Activated CD4-positive, CD25-positive, alpha-beta regulatory T cell treated with anti-CD3 and anti-CD28 coated beads, Interleukin-2, amount 50 U/mL, for 16 hours (primary cell): ENCODE results near the gene ATG13.
"Not testable (repeated sequence)": the region's sequence is repeated elsewhere in the genome, so short reads cannot be mapped to it uniquely, and the experiment has no call there.

Experiments used
- DNase-seq: peaks from one replicate; pipeline ENCODE4 v3.0.0-alpha.2; 2020; ENCODE audit warnings: low read depth, low spot score

ATG13 gene

DNA sequence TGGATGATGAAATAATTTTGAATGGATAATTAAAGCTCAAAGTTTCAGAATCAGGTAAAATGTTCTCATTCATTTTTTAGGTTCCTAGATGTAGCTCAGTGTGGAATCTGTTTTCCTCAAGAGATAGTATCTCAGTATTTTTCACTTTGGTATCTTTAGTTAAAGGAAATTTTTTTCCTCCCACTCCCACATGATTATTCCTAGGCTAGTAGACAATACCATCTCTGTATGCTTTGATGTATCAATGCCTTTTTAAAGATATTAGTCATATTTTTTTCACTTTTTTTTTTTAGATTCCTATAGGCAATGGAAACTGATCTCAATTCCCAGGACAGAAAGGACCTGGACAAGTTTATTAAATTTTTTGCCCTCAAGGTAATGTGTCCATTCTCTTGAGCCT, 26.6 kb downstream of the ATG13 start:
- DNase-seq, result no peak

DNA sequence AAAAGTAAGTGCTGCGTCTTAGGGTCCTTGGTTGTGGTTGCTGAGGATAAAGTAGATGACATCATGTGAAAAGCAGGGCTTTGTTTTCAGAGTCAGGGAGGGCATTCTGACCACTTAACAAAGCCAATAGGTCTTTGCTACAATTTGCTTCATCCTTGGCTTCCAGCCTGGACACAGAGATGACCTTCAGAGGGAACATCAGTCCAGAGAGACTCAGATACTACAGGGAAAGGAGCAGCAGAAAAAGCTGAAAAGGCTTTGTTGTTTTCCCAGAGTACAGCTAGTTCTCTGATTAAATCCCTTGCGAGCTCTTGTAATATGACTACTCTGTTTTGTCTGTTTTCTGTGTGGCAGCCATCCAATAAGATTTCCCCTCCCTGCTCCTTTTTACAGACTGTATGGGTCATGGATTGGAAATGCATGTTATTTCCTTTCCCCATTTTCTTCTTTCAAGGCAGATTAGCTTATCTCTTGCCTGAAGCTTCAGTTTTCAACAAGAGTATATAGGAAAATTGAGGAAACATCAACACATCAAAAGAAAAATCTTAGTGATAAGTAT, 31.9 kb downstream of the ATG13 start:
- no peak for DNase-seq

DNA sequence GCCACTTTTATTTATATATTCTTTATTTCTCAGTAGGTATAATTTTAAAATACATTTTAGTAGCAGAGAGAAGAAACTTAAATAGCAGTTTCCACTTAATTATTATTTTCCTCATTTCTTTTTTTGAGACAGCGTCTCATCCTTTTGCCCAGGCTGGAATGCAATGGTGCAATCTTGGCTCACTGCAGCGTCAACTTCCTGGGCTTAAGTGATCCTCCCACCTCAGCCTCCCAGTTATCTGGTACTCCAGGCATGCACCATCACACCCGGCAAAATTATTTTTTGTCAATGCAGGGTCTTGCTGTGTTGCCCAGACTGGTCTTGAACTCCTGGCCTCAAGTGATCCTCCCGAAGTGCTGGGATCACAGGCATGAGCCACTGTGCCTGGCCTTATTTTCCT, 38.3 kb downstream of the ATG13 start:
- DNase-seq, result no peak

DNA sequence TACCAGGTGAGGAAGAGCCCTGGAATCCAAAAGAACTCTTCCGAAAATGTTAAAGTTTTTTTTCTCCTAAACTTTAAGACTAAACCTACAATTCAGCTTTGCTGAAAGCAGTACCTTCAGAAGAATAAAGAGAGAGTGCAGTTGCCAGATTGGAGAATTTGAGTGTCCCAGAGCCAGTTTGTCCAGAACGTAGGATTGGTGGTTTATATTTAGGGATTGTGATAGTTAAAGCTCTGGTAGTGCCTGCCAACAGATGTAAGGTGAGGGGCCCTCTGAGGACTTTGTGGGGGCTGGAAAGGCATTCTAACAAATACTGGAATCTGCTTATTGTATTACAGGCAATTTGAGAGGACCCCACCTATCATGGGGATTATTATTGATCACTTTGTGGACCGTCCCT, 39.8 kb downstream of the ATG13 start:
- DNase-seq, result no peak

DNA sequence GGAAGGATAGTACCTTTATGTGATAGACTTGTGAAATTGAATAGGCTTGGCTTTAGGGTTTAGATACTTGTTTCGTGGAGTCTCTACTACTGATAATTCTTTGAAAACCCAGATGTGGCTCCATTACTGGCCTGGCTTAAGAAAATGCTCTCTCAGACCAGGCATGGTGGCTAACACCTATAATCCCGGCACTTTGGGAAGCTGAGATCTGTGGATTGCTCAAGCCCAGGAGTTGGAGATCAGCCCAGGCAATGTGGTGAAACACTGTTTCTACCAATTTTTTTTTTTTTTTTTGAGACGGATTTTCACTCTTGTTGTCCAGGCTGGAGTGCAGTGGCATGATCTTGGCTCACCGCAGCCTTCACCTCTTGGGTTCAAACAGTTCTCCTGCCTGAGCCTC, 40.9 kb downstream of the ATG13 start:
- DNase-seq, result no peak

DNA sequence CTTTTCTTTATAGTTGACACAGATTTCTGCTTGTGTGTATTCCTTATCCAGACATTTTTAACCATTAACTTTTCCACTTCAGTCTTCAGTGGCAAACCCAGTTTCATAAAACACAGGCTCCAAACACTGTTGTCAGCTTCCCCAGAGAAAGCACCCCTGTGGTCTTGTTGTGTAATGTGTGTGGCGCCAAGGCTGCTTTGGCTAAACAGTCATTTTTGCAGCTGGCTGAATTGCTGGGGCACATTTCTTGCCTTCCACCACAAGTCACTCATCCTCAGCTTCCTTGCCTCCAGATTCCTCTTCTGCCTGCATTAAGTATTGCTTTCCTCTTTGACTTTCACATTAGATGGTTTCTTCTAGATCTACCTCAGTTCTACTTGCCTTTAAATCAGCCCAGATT, 42.6 kb downstream of the ATG13 start:
- DNase-seq, result no peak

DNA sequence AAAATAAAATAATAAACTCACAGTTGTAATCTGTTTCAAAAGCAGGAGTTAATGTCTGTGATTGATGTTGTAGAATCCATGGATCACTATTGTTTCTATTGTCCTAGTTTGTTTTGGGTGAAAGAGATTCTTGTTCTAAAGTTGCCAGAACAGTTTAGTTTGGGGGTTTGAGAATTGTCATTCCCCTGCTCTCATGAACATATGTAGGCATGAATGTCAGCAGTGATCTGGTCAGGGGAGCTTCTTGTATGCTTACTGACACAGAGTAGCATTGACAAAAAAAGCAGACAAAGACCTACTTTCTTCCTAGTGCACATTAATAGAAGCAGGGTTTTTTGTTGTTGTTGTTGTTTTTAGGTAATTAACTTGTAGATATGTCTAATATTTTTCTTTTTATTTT, 44.5 kb downstream of the ATG13 start:
- no peak for DNase-seq

DNA sequence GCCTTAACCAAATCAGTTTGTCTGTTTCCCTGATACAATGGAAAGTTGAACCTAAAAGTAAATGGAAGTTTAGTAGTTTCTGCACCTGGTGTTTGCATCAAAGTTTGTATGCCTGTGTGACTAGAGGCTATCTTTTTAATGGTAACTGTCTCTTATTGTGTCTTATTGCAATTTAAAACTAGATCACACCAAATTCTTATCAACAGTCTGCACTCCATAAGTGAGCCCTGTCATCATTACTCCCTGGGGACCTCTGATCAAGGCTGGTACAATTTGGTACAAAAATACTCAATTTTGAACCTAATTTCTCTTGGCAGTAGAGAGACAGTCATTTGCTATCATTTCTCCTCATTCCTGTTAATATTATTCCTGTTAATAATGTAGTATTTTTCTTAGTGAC, 45.0 kb downstream of the ATG13 start:
- no peak for DNase-seq

DNA sequence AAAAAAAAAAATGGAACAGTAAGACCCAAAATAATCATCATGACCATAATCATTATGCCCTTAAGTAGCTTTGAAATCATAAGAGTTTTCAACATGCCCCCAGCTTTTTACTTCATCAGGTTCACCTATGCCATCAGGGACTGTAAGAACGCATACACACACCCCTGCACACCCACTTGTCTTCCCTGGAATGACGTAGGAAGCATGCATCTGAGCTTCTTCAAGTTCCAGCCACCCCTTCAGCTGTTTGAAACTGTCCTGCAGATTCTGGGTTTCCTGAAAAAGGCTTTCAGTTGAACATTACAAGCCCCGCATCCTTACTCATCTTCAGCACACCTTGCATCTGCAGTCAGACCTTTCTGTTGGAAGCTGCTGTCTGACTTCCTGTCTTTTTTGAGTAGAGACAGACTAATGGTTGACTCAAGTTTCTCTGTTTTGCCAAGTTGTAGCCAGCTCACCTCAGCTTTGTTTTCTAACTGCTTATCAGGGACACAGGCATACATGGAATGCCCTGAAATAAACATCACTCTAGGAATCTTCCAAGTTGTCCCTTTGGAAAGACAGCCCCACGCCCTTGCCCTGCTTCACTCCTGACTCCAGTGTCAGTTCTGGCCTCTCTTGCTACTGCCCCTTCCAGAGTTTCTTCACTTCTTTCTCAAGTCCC, 46.1 kb downstream of the ATG13 start:
- no peak for DNase-seq

DNA sequence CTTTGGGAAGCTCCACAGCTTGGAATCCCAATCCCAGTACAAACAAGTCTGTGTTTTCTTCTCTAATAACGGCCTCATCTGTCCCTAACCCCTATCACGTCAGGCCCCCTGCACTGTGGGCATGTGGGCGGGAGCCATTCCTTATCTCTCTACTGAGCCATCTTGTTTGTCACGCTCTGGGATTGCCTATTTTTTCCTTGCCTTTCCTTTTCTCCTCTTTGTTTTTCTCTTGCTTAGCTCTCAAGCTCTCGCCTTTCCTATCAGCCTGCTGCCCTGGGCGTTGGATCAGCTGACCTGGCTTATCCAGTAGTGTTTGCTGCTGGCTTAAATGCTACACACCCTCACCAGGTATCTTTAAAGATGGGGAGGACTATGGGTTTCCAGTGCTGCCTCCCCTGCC, 47.3 kb downstream of the ATG13 start:
- no peak for DNase-seq

DNA sequence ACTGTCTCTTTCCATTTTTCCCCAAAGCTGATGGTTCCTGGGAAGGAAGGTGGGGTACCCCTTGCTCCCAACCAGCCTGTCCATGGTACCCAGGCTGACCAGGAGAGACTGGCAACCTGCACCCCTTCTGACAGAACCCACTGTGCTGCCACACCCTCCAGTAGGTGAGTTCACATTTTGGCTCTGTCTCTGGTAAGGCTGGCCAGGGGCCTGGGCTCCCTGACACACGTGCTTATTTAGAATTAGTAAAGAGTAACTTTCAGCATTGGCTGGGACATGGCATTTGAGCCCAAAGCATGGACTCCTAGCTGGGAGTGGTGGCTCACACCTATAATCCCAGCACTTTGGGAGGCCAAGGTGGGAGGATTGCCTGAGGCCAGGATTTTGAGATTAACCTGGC, 48.0 kb downstream of the ATG13 start:
- no peak for DNase-seq

DNA sequence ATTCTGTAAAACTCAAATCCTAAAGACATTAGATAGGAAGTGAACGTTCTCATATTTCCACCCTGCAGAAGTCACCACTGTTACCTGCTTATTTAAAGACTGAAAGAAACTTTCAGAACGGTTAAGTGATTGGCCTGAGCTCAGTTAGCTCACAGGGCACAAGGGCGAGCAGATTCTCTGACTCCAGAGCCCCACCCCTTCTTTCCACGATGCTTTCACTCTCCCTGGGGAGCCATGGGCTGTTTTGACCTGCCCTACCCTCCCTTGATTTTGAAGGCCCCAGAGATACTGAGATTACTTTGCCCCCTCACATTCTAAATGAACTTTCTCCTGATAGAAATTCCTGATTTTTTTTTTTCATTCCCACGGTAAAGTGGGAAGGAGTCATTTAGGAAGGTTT, 49.2 kb downstream of the ATG13 start:
- DNase-seq, result no peak

DNA sequence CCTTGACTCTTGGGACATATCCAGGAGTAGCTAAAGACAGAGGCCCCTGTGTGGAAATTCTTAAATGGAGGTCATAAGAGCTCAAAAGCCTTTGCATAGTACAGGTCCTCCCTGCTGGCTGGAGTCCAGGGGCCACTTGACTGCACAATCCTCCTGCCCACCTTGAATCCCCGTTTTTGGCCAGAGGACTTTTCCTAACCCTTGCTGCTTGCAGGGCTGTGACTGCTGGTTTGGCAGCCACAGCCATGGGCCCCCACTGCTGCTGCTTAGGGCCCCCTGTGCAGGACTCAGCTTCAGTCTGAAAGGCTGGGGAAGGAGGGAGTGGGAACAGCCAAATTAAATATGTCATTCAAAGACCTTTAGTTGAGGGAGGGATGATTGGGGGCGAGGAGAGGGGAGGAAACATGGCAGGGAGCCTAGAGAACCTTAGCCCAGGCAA, 49.7 kb downstream of the ATG13 start:
- DNase-seq, result no peak

DNA sequence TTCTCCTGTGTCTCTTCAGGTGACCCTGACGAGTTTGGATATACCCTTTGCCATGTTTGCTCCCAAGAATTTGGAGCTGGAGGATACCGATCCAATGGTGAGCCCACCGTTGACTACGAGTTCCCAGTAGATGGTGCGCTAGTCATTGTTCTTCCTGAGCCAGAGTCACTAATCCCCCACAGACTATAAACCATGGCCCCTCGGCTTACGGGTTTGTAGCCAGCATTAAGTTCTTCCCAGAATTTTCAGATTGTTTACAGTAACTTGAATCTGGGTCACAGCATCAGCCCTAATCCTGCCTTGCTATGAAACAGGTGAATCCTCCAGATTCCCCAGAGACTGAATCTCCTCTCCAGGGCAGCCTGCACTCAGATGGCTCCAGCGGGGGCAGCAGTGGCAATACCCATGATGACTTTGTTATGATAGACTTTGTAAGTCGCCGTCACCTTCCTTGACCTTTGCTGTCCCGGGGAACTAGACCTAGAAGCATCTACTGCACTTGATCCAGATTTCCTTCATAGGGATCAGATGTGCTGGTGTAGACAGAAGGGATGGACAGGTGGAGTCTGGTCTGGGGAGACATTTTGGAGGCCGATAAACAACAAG, 51.2 kb downstream of the ATG13 start:
- no peak for DNase-seq

DNA sequence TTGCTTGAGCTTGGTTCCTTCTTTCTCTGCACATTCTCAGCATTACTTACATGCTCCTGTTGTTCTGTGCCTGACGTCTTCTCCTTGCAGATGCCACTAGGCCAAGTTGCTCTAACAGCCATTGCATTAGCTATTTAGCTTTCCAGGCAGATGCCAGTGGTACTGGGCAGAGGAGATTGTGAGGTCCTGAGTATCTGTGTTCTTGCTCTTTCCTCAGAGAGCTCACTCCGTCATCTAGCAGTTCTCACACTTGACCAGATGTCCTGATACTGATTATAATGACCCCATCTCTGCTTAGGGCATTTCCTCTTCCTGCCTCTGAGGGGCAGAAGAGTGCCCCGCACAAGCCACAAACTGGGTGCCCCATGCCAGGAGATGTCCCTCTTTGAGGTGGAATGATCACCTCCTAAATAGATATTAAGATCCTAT, 52.4 kb downstream of the ATG13 start:
- no peak for DNase-seq

DNA sequence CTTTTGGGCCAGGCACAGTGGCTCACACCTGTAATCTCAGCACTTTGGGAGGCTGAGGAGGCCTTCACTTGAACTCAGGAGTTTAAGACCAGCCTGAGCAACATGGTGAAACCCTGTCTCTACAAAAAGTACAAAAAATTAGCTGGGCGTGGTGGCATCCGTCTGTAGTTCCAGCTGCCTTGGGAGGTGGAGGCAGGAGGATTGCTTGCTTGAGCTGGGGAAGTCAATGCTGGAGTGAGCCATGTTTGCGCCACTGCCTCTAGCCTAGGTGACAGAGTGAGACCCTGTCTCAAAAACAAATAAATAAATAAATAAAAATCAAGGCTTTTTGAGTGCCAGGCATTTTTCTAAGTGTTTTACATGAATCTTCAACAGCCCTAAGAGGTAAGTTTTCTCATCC, 53.2 kb downstream of the ATG13 start:
- not testable (repeated sequence) for DNase-seq

DNA sequence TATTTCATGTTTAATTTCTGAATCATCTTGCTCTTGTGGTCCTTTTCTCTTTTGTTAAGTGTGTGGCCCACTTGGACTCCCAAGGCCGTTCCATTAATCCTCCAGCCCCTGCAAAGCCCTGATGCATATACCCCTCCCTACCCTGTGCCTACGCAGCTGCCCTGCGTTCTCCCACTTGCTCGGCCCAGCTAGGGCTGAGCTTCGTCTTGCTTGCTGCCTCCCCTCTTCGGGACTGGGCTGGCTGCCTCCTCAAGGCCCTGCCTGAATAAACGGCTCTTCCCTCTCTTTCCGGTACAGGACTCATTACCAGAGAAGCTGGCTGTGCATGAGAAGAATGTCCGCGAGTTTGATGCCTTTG, 54.6 kb downstream of the ATG13 start:
- no peak for DNase-seq

DNA sequence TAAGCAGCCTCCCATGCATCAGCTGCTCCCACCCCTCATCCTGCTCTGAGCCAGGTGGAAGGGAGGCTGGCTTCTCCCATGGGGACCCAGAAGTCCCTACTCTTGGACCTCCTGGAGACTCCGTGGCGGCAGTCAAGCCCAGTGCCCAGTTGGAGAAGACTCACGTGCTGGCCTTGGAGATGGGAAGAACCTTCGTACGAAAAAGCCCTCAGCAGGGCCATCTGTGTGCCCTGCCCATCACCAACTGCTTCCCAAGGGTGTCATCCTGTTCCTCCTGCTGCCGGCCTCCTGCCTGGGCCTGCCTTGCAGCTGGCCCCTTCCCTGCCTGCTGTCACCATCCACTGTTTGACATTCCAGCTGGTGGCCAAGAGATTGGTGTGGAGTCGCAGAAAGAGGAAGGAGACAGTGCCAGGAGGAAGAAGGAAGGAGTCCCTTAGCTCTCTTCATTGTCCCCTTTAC, 55.1 kb downstream of the ATG13 start:
- no peak for DNase-seq

DNA sequence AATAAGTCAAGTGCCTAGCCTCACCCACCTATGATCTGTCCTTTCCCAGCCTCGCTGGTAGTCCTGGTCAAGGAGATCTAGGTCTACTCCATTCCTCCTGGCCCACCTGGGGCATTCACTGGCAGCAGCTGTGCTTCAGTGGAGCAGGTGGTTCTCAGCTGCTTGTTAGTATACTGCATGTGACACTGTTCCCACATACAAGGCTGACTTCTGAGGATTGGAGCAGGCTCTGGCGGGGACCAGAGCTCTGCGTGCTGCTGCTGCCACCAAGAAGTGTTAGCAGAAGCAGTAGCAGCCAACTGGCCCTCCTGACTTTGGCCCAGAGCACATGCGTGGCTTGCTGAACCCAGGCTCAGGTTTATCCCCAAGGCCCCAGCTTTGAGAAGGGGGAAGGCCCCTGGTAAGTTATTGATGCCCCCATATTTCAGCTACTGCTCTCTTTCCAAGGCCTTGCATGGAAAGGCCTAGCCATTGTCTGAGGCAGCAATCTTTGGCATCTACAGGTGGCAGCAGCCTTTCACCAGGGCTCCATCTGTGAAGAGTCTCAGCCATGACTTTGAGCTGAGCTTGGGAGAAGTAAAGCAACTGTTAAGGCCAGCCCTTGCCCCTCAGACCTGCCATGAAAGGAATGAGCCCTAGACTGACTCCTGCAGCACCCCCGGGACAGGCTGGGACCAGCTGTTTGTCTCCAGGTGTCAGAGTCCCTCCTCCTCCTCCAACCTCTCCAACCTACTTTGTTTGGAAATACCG, 56.5 kb downstream of the ATG13 start:
- DNase-seq, result no peak

DNA sequence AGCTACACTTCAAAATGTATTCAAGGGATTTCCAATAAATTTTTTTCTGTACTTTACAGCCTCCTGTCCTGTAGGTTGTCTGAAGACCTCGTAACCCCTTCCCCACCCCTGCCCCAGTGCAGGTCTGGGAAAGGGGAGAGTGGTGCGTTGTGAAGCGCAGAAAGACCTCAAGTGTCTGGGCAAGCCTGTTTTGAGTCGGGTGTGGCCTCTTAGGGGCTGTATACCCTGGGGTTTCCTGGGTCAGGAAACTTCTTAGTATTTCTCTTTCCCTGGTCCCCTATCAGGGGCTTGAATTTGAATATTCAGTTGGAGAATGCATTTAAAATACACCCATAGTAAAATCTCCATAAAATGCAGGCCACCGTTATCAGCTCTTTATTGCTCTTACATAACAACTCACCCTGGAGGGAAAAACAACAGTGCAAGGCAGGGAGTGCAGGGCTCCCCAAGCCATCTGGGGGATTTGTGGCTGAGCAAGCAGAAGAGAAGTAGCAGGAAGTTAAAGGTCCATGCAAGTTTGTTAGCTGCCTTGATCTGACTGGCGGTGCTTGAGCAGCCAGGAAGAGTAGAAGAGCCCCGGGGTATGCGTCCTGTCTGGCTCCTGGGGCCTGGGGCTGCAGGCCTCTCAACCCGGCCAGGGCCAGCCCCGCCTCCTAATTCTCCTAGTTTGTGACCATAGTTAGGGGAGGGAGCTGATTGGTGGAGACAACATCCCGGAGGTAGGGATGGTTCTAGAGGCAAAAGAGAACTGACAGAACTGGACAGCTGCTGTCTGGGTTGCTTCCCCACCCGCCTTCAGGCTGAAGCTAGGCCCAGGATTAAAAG, 57.3 kb downstream of the ATG13 start:
- DNase-seq, result no peak

DNA sequence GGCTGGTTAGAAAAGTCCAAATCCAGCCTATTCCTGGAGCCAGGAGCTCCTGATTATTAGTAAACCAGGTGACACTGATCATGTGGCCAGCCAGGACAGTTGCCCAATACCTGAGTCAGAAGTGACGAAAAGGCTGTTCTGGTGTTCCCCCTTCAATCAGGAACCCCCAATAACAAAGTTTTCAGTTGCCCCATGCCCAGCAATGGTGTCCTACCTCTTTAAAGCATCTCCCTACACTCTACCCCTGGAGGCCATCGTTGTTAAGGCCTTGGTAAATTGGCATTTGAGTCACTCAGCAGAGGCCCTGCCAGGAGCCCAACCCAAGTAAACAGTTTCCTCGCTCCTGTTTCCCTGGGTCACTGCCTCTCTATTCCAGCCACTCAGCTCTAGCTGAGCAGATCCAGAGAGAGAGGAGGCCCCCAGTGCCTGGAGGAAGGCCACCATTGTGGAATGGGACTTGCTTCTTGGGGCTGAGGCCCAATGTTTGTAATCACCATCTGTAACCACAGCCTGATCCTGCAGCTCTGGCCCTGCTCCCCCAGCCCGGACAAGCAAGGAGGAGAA, 58.0 kb downstream of the ATG13 start:
- no peak for DNase-seq

DNA sequence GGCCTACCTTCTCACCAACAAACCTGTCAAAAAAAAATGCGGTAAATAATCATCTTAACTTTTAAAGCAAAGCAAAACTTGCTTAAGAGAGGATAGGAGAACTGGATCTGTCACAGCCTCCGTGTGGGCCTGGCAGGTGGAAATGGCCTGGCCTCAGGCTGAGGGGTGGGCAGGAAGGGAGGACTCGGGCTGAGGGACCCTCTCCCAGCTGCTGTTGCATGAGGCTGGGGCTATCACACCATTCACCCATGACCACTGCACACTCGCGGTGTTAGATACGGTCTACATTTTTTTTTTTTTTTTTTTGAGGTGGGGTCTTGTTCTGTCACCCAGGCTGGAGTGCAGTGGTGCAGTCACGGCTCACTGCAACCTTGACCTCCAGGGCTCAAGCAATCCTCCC, 58.6 kb downstream of the ATG13 start:
- DNase-seq, result no peak
